GM21576 (cell line): Measurements from ENCODE around the gene VAMP8.
"Not testable (repeated sequence)": the region's sequence is repeated elsewhere in the genome, so short reads cannot be mapped to it uniquely, and the experiment has no call there.

Experiments
- ATAC-seq: cut with Tn5 transposase; IDR thresholded peaks from one replicate; pipeline ENCODE4 v1.9.1; 2021; ENCODE audit warnings: mild to moderate bottlenecking, moderate library complexity; ENCODE audit not compliant: unreplicated experiment

Gene VAMP8

GRCh38 chr2:85577386-85578242, at the start of gene VAMP8:
Gene VAMP8 (plus strand): TSS chr2:85577586. CDS start chr2:85577647, 61 bp downstream.
- ATAC-seq = peak; percentile 67

- ATAC-seq = no peak
These were observed 49.6 kb upstream of the VAMP8 start for GRCh38 chr2:85527787-85528186.

- ATAC-seq = no peak
These were observed 49.0 kb upstream of the VAMP8 start for GRCh38 chr2:85528355-85528754.

- ATAC-seq = no peak
These were observed 47.6 kb upstream of the VAMP8 start for GRCh38 chr2:85529809-85530208.

- no peak for ATAC-seq
These were observed 45.8 kb upstream of the VAMP8 start for GRCh38 chr2:85531589-85531988.

- no peak for ATAC-seq
These were observed 43.3 kb upstream of the VAMP8 start for GRCh38 chr2:85534099-85534498.

GRCh38 chr2:85534881-85535280, 42.5 kb upstream of the VAMP8 start:
- ATAC-seq = no peak

GRCh38 chr2:85536479-85536878, 40.9 kb upstream of the VAMP8 start:
- no peak for ATAC-seq

GRCh38 chr2:85537600-85538506, 39.5 kb upstream of the VAMP8 start:
- no peak for ATAC-seq

- ATAC-seq = peak; percentile 67
These were observed 38.7 kb upstream of the VAMP8 start, which contains the start of gene MAT2A for GRCh38 chr2:85538507-85539360. Gene MAT2A (plus strand): TSS chr2:85539168. CDS start chr2:85539288, 120 bp downstream.

- ATAC-seq = peak; percentile 25
These were observed 37.8 kb upstream of the VAMP8 start for GRCh38 chr2:85539361-85540132.

- no peak for ATAC-seq
These were observed 37.2 kb upstream of the VAMP8 start for GRCh38 chr2:85540133-85540648.

- ATAC-seq = no peak
These were observed 36.1 kb upstream of the VAMP8 start for GRCh38 chr2:85541262-85541661.

- ATAC-seq = no peak
These were observed 35.5 kb upstream of the VAMP8 start for GRCh38 chr2:85541753-85542457.

GRCh38 chr2:85542777-85543176, 34.6 kb upstream of the VAMP8 start:
- no peak for ATAC-seq

- not testable (repeated sequence) for ATAC-seq
These were observed 33.1 kb upstream of the VAMP8 start for GRCh38 chr2:85544254-85544691.

GRCh38 chr2:85544915-85545779, 32.2 kb upstream of the VAMP8 start:
- not testable (repeated sequence) for ATAC-seq

- ATAC-seq = no peak
These were observed 31.6 kb upstream of the VAMP8 start for GRCh38 chr2:85545780-85546240.
